Esophagus squamous epithelium (tissue), 5 donors: ENCODE results near the gene TSPAN13. TPM values are rescaled to one million over a fixed set of nuclear protein-coding genes. Genes with fewer than 3 reads are reported as not detected.

ENCODE experiments used
- DNase-seq: peaks from one replicate; lab custom pipeline; 2025; lab: John Stamatoyannopoulos, UW
- H3K27ac ChIP-seq, 4 donors: fragments of 200-600 bp; sonication (generic); one replicate each; pipeline ENCODE4 v1.5.1; 2016 to 2019; ENCODE audit warnings: mild to moderate bottlenecking in 1 of 4
- H3K27me3 ChIP-seq, 4 donors: fragments of 200-600 bp; sonication (generic); 1 replicate in 3 of 4; 2 replicates in 1 of 4; pipeline versions ENCODE4 v1.5.1 to v1.6.0; 2017 to 2021; ENCODE audit warnings: antibody characterized with exemption in 1 of 4
- H3K36me3 ChIP-seq, 3 donors: fragments of 200-600 bp; sonication (generic); one replicate each; pipeline ENCODE4 v1.5.1; 2016 to 2019
- H3K4me1 ChIP-seq, 3 donors: fragments of 200-600 bp; sonication (generic); one replicate each; pipeline ENCODE4 v1.5.1; 2017 to 2019
- H3K4me3 ChIP-seq, 4 donors: fragments of 200-600 bp; sonication (generic); 1 replicate in 3 of 4; 2 replicates in 1 of 4; pipeline ENCODE4 v1.5.1; 2016 to 2019; ENCODE audit warnings: mild to moderate bottlenecking in 2 of 4, moderate library complexity in 1 of 4
- H3K9me3 ChIP-seq, 3 donors: fragments of 200-600 bp; sonication (generic); one replicate each; pipeline ENCODE4 v1.5.1; 2016 to 2019
- CTCF ChIP-seq, 6 experiments: fragments of 450-650 bp in 4 of 6; fragments of 200-600 bp in 2 of 6; sonication (generic) in 2 of 6; IDR thresholded peaks; one replicate each; pipeline ENCODE4 v1.5.1; 2016 to 2019; ENCODE audit warnings: antibody characterized with exemption in 6 of 6, mild to moderate bottlenecking in 4 of 6, moderate library complexity in 4 of 6
- POLR2A ChIP-seq, 4 donors: fragments of 450-650 bp; IDR thresholded peaks; one replicate each; pipeline ENCODE4 v1.6.1; 2017; ENCODE audit warnings: antibody characterized with exemption in 4 of 4, mild to moderate bottlenecking in 4 of 4, moderate library complexity in 3 of 4
- WGBS, 2 donors: methylation state at CpG; one replicate each; pipeline ENCODE4 v1.1.5; 2018; 5-methylcytosine and 5-hydroxymethylcytosine counted together
- intact Hi-C: fragments of 100-400 bp; cut with DNase I; formaldehyde crosslinking; loops from one replicate; pipeline ENCODE4 v1.15.0; 2022
- total RNA-seq, 4 donors: library from RNA; depleted of rRNA; stranded (reverse); fragments of >200 nt; gene quantifications; one replicate each; pipeline ENCODE4 v1.1.0, GENCODE V29; 2016
- donor health status: DM: yes; HTN: yes; CAD: no.

TSPAN13 gene
- total RNA-seq, 4 donors from 2014 or later = 9.5 to 16.7 (median 12.1) TPM

GRCh38 chr7:16818732-16819131, 65.2 kb downstream of the TSPAN13 start:
- H3K9me3 ChIP-seq = no peaks in the 10 kb centered on the region
- TF ChIP-seq CTCF (IDR thresholded peaks at IDR 0.05) (no peak), POLR2A (IDR thresholded peaks at IDR 0.05) (no peak)
- H3K27ac ChIP-seq = no peak overlapping the region
- no peak for DNase-seq
- no peak overlapping the region for H3K4me3 ChIP-seq
- peaks cover 0 to 18% (median 0%) of the 10 kb centered on the region in 3 donors for H3K4me1 ChIP-seq
- WGBS, 2 donors = 79 to 80% methylated on average over 3 of the region's 3 CpGs
- no peaks in the 10 kb centered on the region for H3K36me3 ChIP-seq
- no peaks in the 10 kb centered on the region for H3K27me3 ChIP-seq
- intact Hi-C loops = no loop called here

- peaks cover 0 to 8% (median 0%) of the 10 kb centered on the region in 3 donors for H3K4me1 ChIP-seq
- no peak for DNase-seq
- intact Hi-C loops = no loop called here
- H3K27me3 ChIP-seq = no peaks in the 10 kb centered on the region
- TF ChIP-seq POLR2A (IDR thresholded peaks at IDR 0.05) = no peak
- no peak for TF ChIP-seq CTCF (IDR thresholded peaks at IDR 0.05)
- H3K9me3 ChIP-seq = no peaks in the 10 kb centered on the region
- H3K4me3 ChIP-seq = no peak overlapping the region
- H3K27ac ChIP-seq = no peak overlapping the region
- no peaks in the 10 kb centered on the region for H3K36me3 ChIP-seq
- 55 to 82% methylated on average over 3 of the region's 3 CpGs for WGBS, 2 donors
These were observed 68.5 kb downstream of the TSPAN13 start for GRCh38 chr7:16822029-16822428.

GRCh38 chr7:16826060-16826459, 72.5 kb downstream of the TSPAN13 start:
- intact Hi-C loops = no loop called here
- H3K9me3 ChIP-seq = no peaks in the 10 kb centered on the region
- no peaks in the 10 kb centered on the region for H3K27me3 ChIP-seq
- H3K36me3 ChIP-seq = no peaks in the 10 kb centered on the region
- TF ChIP-seq POLR2A (IDR thresholded peaks at IDR 0.05) (no peak), CTCF (IDR thresholded peaks at IDR 0.05) (no peak)
- no peak overlapping the region for H3K4me3 ChIP-seq
- H3K4me1 ChIP-seq = no peaks in the 10 kb centered on the region
- no peak for DNase-seq
- H3K27ac ChIP-seq = no peak overlapping the region

- DNase-seq = no peak
- H3K27ac ChIP-seq = no peak overlapping the region
- no peak overlapping the region for H3K4me3 ChIP-seq
- no peaks in the 10 kb centered on the region for H3K9me3 ChIP-seq
- no peaks in the 10 kb centered on the region for H3K27me3 ChIP-seq
- WGBS, 2 donors = 82 to 100% methylated on average over 1 of the region's 1 CpG
- intact Hi-C loops = no loop called here
- no peaks in the 10 kb centered on the region for H3K4me1 ChIP-seq
- H3K36me3 ChIP-seq = no peaks in the 10 kb centered on the region
- TF ChIP-seq CTCF (IDR thresholded peaks at IDR 0.05) = no peak
- no peak for TF ChIP-seq POLR2A (IDR thresholded peaks at IDR 0.05)
These were observed 79.8 kb downstream of the TSPAN13 start for GRCh38 chr7:16833373-16833772.

Other genes with a start within 250 kb of the TSPAN13 start
- not detected for gene LRRC72, start 226.9 kb upstream of the TSPAN13 start, total RNA-seq
- 10 to 100 TPM in 1 of 4 donors, 1 to 10 TPM in 3; 3.8 to 13.4 (median 7.0) TPM for gene ANKMY2, start 108.0 kb upstream of the TSPAN13 start, total RNA-seq
- 10 to 100 TPM; 38.2 to 79.5 (median 69.6) TPM for gene BZW2, start 107.6 kb upstream of the TSPAN13 start, total RNA-seq
- gene AGR2, start 51.2 kb downstream of the TSPAN13 start, total RNA-seq = 10 to 100 TPM in 1 of 4 donors, 1 to 10 TPM in 3; 1.6 to 12.4 (median 3.9) TPM
- gene AGR3, start 128.2 kb downstream of the TSPAN13 start, total RNA-seq = 1 to 10 TPM in 1 of 4 donors, not detected in 3; 3.4 TPM